ENCODE measurements around the gene LELP1.
"Not testable (repeated sequence)": the region's sequence is repeated elsewhere in the genome, so short reads cannot be mapped to it uniquely, and the experiment has no call there.

Gene LELP1

DNA sequence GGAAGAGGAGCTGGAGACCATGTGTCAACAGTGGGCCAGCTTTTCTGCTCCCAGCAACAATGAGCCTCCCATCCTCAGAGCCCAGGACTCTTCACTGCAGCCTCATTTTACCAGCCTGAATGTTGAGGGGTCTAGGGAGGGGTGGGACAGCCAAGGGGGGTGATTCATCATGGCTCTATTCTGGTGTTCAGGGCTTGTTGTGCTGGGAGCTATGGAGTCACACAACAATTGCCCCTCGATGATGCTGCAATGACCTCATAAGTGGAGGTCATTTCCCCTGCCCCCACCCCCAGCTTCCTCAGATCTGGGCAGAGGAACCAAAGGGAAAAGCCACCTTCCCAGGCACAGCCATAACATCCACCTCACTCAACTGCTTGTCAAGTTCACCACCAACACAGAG lies at the start of gene LELP1:
Gene LELP1 (plus strand): TSS at position 301 of the 400 bp plus-strand sequence. CDS start 1,278 bp downstream, outside the sequence.
- DNase-seq (ENCODE audit: low spot score) = no peak

GRCh38 chr1:153155541-153155940 lies 47.7 kb upstream of the LELP1 start:
- no peak for DNase-seq (ENCODE audit: low spot score)

DNA sequence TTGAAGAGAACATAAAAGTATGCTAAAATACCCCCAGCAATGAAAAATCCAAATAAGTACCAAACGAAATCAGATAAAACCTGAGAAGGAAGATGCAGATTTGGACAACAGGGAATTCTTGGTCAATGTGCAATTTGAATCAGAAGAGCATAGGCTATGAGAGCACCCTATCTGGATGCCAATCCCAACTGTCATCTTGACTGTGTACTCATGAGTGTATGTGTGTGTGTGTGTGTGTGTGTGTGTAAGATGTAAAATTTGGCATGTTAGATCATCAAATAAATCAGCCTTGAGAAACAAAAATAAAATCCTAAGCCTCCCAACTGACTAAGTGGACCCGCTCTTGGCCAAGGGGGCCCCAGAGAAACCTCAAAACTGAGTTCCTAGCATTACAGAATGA lies 34.5 kb upstream of the LELP1 start:
- no peak for DNase-seq (ENCODE audit: low spot score)

GRCh38 chr1:153174624-153175023 lies 28.6 kb upstream of the LELP1 start:
- no peak for DNase-seq (ENCODE audit: low spot score)

GRCh38 chr1:153178922-153179321 lies 24.3 kb upstream of the LELP1 start:
- DNase-seq (ENCODE audit: low spot score) = no peak

- DNase-seq (ENCODE audit: low spot score) = no peak
Observed at GRCh38 chr1:153180556-153180955, 22.7 kb upstream of the LELP1 start.

DNA sequence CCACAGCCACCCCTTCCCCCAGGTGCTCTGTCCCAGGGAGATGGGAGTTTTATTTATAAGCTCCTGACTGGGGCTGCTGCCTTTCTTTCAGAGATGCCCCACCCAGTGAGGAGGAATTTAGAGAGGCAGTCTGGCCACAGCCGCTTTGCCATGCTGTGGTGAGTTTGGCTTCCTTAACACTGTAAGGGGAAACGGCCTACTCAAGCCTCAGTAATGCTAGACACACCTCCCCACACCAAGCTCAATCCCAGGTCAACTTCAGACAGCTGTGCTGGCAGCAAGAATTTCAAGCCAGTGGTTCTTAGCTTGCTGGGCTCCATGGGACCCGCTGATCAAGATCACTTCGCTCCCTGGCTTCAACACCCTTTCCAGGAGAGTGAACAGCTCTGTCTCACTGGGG lies 14.9 kb upstream of the LELP1 start:
- DNase-seq (ENCODE audit: low spot score) = not testable (repeated sequence)

GRCh38 chr1:153190373-153190772 lies 12.9 kb upstream of the LELP1 start:
- peak; percentile 31 for DNase-seq (ENCODE audit: low spot score)

DNA sequence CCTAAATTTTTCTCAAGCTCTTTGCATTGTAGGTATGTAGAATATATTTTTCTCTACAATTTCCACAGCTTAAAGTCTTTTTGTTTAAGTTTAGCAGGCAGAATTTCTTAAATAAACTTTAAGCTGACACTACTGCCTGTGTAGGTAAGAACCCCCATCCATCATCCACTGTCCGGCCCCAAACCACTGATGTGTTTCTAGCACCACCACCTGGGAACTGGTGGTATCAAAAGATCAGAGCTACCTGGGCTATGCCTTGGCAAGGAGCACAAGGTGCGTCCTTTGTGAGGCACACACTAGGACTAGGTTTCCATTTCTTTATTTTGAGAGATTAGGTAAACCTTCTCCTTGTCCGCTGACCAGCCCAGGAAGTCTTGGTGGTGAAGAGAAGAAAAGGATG lies 10.5 kb upstream of the LELP1 start:
- DNase-seq (ENCODE audit: low spot score) = peak; percentile 60

GRCh38 chr1:153194331-153195050 lies 8.7 kb upstream of the LELP1 start:
- DNase-seq (ENCODE audit: low spot score) = no peak

GRCh38 chr1:153195216-153195615 lies 8.0 kb upstream of the LELP1 start:
- DNase-seq (ENCODE audit: low spot score) = no peak

DNA sequence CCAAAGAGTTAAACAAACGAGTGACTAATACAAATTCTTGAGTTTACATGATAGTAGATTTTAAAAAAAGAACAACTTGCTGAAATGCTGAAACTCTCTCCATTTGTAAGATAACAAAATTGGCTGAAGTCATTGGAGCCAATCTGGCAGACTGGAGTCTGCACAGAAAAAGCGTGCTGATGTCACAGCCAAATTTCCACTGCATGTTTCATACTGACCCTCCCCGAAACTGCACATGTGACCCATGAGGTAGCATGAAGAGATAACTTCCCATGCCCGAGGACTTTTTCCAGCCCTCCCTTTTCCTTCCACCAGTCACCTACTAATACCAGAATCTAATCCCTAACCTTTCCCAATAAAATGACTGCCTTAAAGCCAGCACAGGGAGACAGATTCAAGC lies 1.2 kb upstream of the LELP1 start:
- DNase-seq (ENCODE audit: low spot score) = no peak

- no peak for DNase-seq (ENCODE audit: low spot score)
Observed at GRCh38 chr1:153206631-153207030, 3.4 kb downstream of the LELP1 start.

DNA sequence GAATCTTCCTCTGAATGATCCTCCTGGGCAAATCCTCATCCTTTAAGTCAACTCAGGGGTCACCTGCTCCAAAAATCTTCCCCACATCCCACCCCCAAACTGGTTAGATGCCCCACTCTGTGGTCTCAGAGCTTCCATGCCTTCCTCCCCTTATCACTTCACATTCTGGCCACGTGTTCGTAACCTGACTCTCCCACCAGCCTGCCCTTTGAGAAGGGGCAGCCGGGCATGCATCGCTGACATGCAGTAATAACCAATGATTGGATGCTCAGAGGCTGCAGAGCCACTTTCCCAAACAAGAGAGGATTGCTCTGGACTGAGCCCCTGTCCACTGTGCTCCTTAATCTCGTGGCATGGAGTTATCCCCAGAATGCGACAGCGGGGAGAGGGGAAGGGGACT lies 7.0 kb downstream of the LELP1 start:
- no peak for DNase-seq (ENCODE audit: low spot score)

DNA sequence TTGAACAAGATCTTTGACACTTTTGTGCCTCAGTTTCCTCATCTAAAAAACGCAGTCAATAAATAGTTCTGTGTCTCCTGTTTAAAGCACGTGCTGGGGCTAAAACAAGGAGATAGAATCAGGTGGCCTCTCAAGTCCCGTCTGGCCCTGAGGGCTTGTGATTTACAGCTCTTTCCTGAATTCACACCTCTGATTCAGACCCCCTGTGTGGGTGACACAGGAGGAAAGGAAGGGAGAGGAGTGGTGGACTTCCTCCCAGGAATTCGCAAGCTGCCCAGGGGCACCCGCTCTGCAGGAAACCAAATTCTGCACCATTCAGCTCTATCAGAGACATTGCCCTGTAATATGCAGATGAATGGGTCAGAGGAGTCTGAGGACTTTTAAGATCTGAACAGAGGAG lies 9.0 kb downstream of the LELP1 start:
- no peak for DNase-seq (ENCODE audit: low spot score)

DNA sequence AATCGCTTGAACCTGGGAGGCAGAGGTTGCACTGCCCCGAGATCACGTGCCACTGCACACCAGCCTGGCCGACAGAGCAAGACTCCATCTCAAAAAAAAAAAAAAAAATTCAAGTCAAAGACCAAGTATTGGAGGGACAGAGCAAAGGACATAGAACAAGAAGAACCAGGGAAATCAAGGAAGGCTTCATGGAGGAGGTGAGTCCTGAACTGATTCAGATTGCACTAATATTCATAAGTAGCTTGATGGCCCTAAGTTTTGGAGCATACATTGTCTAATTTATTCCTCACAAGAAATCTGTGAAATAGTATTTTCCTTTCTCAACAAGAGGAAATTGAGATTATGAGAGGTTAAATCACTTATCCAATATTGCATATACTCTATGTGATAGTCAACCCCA lies 10.3 kb downstream of the LELP1 start:
- DNase-seq (ENCODE audit: low spot score) = no peak

DNA sequence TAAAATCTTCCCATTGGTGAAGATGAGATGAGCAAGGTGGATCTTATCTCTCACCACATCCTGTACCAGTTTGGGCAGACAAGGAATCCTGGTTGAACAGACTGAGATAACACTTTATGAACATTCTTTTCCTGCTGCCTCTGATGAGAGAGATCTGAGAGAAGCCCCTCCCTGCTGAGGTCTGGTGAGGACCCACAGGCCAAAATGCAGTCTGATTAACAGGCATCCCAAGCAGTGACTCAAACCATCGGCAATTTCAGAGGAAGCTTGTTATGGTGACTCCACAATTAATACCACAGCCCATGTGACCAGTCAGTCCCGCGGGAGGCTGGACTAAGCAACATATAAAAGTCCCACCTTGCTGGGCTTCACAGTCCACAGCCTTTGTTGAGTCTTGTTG lies 14.0 kb downstream of the LELP1 start, which contains the start of gene PRR9:
Gene PRR9 (plus strand): TSS at position 373 of the 400 bp plus-strand sequence. CDS start 561 bp downstream, outside the sequence.
- no peak for DNase-seq (ENCODE audit: low spot score)

DNA sequence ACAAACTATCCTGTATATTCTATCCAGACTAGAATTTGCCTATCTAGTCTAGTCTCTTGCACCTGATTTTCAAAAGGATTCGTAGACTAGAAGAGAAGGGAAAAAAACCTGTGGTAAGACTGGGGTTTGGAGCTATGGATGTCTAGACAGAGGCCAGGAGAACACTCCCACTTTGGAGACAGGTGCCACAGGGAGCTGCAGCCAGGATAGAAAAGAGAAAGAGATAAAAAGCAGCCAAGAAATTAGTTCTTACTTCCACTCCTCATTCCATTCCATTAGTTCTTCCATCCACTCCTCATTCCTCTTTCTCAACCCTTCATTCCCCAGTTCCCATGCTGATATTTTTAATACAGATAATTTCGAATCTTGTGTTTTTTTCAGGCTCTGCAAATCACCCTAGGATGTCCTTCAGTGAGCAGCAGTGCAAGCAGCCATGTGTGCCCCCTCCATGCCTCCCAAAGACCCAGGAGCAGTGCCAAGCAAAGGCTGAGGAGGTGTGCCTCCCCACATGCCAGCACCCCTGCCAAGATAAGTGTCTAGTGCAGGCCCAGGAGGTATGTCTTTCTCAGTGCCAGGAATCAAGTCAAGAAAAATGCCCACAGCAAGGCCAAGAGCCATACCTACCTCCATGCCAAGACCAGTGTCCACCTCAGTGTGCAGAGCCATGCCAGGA lies 14.7 kb downstream of the LELP1 start:
- DNase-seq (ENCODE audit: low spot score) = no peak

GRCh38 chr1:153220606-153221303 lies 17.5 kb downstream of the LELP1 start:
- no peak for DNase-seq (ENCODE audit: low spot score)

DNA sequence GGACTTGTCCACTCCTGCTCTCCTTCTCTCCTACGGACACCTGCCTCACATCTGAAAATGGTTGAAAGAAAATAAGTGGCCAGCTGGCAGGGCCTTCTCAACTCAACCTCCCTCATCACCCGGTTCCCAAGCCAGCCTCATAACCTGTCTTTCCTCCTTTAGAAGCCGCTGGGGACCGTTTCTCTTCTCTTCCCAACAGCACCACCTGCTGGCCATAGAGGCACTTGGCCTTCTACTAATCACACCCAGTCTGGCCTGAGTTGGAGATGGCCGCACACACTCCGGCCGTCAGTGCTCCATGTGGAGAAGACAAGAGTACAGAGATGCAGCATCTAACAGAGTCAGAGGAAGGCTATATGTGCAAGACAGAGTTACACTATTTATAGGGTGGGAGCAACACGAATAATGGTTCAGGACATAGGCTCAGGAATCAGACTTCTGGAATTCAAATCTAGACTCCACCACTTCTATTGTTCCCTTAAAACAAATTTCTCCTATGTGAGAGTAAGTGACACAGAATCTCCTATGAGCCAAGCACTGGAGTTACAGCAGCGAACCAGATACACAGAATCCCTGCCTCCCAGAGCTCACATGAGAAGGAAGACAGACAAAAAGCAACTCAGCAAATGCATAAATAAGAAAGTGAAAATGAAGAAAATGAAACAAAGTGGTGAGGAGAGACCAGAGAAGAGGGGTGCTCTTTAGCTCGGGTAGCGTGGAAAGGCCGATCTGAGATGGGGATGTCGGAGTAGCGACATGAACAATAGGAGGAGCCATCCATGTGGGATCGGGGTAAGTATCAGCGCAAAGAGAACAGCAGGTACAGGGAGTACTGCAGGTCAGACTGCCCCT lies 20.0 kb downstream of the LELP1 start:
- peak; percentile 54 for DNase-seq (ENCODE audit: low spot score)

GRCh38 chr1:153227810-153228209 lies 24.6 kb downstream of the LELP1 start:
- no peak for DNase-seq (ENCODE audit: low spot score)

DNA sequence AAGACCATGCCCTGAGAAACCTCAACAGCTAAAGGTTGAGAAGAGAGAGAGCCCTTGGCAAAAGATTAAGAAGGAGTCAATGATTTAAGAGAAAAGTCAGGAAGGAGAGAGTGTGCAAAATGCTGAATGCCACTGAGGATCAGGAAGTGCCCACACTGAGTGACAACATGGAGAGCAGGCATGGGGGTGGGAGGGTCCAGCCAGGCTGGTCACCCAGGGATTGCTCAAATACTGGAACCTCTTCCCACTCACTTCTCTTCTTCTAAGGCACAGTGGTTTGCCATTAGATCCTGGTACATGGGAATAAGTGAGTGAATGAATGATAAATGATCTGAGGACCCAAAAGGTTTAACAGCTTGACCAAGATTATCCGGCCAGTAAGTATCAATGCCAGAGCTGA lies 25.3 kb downstream of the LELP1 start:
- DNase-seq (ENCODE audit: low spot score) = no peak

Measured in iPS-NIHi11 (cell line).